ENCODE results near the gene TRABD2B.

The TRABD2B gene

GRCh38 chr1:47843781-47844557 lies 153.2 kb downstream of the TRABD2B start:
- no peak for TF ChIP-seq TAF1 (IDR thresholded peaks at IDR 0.05; ENCODE audit: low read depth)
- TF ChIP-seq TEAD4 (IDR thresholded peaks at IDR 0.05), result no peak

- TF ChIP-seq FOXM1 (IDR thresholded peaks at IDR 0.05; ENCODE audit: borderline replicate concordance, low read depth) (no peak), TAF1 (IDR thresholded peaks at IDR 0.05; ENCODE audit: low read depth) (no peak), EGR1 (IDR thresholded peaks at IDR 0.05) (no peak)
Measured at GRCh38 chr1:47843059-47843458, 154.1 kb downstream of the TRABD2B start.

- TF ChIP-seq RAD21 (IDR thresholded peaks at IDR 0.05; ENCODE audit: low read depth), result no peak
- no peak for TF ChIP-seq USF1 (IDR thresholded peaks at IDR 0.05)
- no peak for TF ChIP-seq NFIC (IDR thresholded peaks at IDR 0.05)
- no peak for TF ChIP-seq EGR1 (IDR thresholded peaks at IDR 0.05)
- no peak for TF ChIP-seq TCF12 (IDR thresholded peaks at IDR 0.05; ENCODE audit: low read depth)
- no peak for TF ChIP-seq FOXM1 (IDR thresholded peaks at IDR 0.05; ENCODE audit: borderline replicate concordance, low read depth)
- TF ChIP-seq TEAD4 (IDR thresholded peaks at IDR 0.05), result no peak
- no peak for TF ChIP-seq EP300 (IDR thresholded peaks at IDR 0.05; ENCODE audit: borderline replicate concordance)
- TF ChIP-seq CEBPB (IDR thresholded peaks at IDR 0.05), result no peak
- no peak for TF ChIP-seq TAF1 (IDR thresholded peaks at IDR 0.05; ENCODE audit: low read depth)
- TF ChIP-seq MAX (IDR thresholded peaks at IDR 0.05), result no peak
- TF ChIP-seq CREB1 (IDR thresholded peaks at IDR 0.05; ENCODE audit: low read depth), result no peak
- no peak for TF ChIP-seq ZBTB7A (IDR thresholded peaks at IDR 0.05; ENCODE audit: low read depth)
Measured at GRCh38 chr1:47842228-47842919, 154.8 kb downstream of the TRABD2B start.

- TF ChIP-seq USF1 (IDR thresholded peaks at IDR 0.05), result no peak
- no peak for TF ChIP-seq ZBTB7A (IDR thresholded peaks at IDR 0.05; ENCODE audit: low read depth)
- TF ChIP-seq TEAD4 (IDR thresholded peaks at IDR 0.05), result no peak
- no peak for TF ChIP-seq CEBPB (IDR thresholded peaks at IDR 0.05)
- no peak for TF ChIP-seq REST (IDR thresholded peaks at IDR 0.05; ENCODE audit: low read depth)
Measured at GRCh38 chr1:47841356-47841755, 155.8 kb downstream of the TRABD2B start.

GRCh38 chr1:47840393-47841190 lies 156.6 kb downstream of the TRABD2B start:
- no peak for TF ChIP-seq ZBTB7A (IDR thresholded peaks at IDR 0.05; ENCODE audit: low read depth)

- no peak for TF ChIP-seq RAD21 (IDR thresholded peaks at IDR 0.05; ENCODE audit: low read depth)
- TF ChIP-seq CEBPB (IDR thresholded peaks at IDR 0.05), result no peak
- TF ChIP-seq USF1 (IDR thresholded peaks at IDR 0.05), result no peak
- TF ChIP-seq EP300 (IDR thresholded peaks at IDR 0.05; ENCODE audit: borderline replicate concordance), result no peak
- no peak for TF ChIP-seq TCF12 (IDR thresholded peaks at IDR 0.05; ENCODE audit: low read depth)
- no peak for TF ChIP-seq REST (IDR thresholded peaks at IDR 0.05; ENCODE audit: low read depth)
- TF ChIP-seq YY1 (IDR thresholded peaks at IDR 0.05; ENCODE audit: low read depth), result no peak
- no peak for TF ChIP-seq CREB1 (IDR thresholded peaks at IDR 0.05; ENCODE audit: low read depth)
- TF ChIP-seq TEAD4 (IDR thresholded peaks at IDR 0.05), result no peak
- TF ChIP-seq NFIC (IDR thresholded peaks at IDR 0.05), result no peak
Measured at GRCh38 chr1:47839433-47839760, 157.8 kb downstream of the TRABD2B start.
